Endothelial cell (in vitro differentiated cells): ENCODE measurements around the gene SPAG17. TPM values are rescaled to one million over a fixed set of nuclear protein-coding genes. Genes with fewer than 3 reads are reported as not detected.

ENCODE experiments used
- DNase-seq: peaks from one replicate; pipeline ENCODE4 v3.0.0; 2021; ENCODE audit warnings: low spot score
- H3K27ac Mint-ChIP-seq: one replicate; pipeline ENCODE4 v1.8.0; 2021; ENCODE audit warnings: mixed read lengths, inconsistent platforms; ENCODE audit not compliant: unreplicated experiment
- H3K27me3 Mint-ChIP-seq: one replicate; pipeline ENCODE4 v1.8.0; 2021; ENCODE audit warnings: mild to moderate bottlenecking, moderate library complexity, mixed read lengths, inconsistent platforms; ENCODE audit not compliant: unreplicated experiment
- H3K36me3 Mint-ChIP-seq: one replicate; pipeline ENCODE4 v1.8.0; 2021; ENCODE audit warnings: mild to moderate bottlenecking, low read depth, mixed read lengths, inconsistent platforms; ENCODE audit not compliant: unreplicated experiment
- H3K4me1 Mint-ChIP-seq: one replicate; pipeline ENCODE4 v1.8.0; 2021; ENCODE audit warnings: mild to moderate bottlenecking, mixed read lengths, inconsistent platforms; ENCODE audit not compliant: unreplicated experiment
- H3K4me3 Mint-ChIP-seq: one replicate; pipeline ENCODE4 v1.8.0; 2021; ENCODE audit warnings: mild to moderate bottlenecking, mixed read lengths, inconsistent platforms; ENCODE audit not compliant: unreplicated experiment
- H3K9me3 Mint-ChIP-seq: one replicate; pipeline ENCODE4 v1.8.0; 2021; ENCODE audit warnings: mixed read lengths, inconsistent platforms; ENCODE audit not compliant: unreplicated experiment
- CTCF ChIP-seq: fragments of 200-600 bp; sonication (generic); IDR thresholded peaks from one replicate; pipeline ENCODE4 v1.5.0; 2021; ENCODE audit warnings: antibody characterized with exemption; ENCODE audit not compliant: unreplicated experiment
- total RNA-seq: library from RNA; stranded (reverse); fragmentation: NEBNext Ultra II Directional; extraction: Animal tissue kit (Norgen Biotek cat#: 25700); gene quantifications from one replicate; pipeline ENCODE4 v1.2.1, GENCODE V29; 2021; ENCODE audit not compliant: unreplicated experiment

Gene SPAG17
- total RNA-seq, 1 donor from 2014 or later, result 9.5 TPM

GRCh38 chr1:118049981-118050380 lies 135.0 kb downstream of the SPAG17 start:
- TF ChIP-seq CTCF, result no peak
- H3K4me1 Mint-ChIP-seq, result no peaks in the 10 kb centered on the region
- no peak overlapping the region for H3K27ac Mint-ChIP-seq
- no peak for DNase-seq
- H3K9me3 Mint-ChIP-seq, result no peaks in the 10 kb centered on the region
- no peaks in the 10 kb centered on the region for H3K27me3 Mint-ChIP-seq
- no peaks in the 10 kb centered on the region for H3K36me3 Mint-ChIP-seq
- no peak overlapping the region for H3K4me3 Mint-ChIP-seq

- H3K4me1 Mint-ChIP-seq, result peaks cover 5% of the 10 kb centered on the region
- H3K36me3 Mint-ChIP-seq, result no peaks in the 10 kb centered on the region
- H3K9me3 Mint-ChIP-seq, result no peaks in the 10 kb centered on the region
- H3K27me3 Mint-ChIP-seq, result no peaks in the 10 kb centered on the region
- TF ChIP-seq CTCF, result no peak
- no peak overlapping the region for H3K27ac Mint-ChIP-seq
- DNase-seq, result no peak
- H3K4me3 Mint-ChIP-seq, result no peak overlapping the region
Measured at GRCh38 chr1:118047650-118048224, 137.3 kb downstream of the SPAG17 start.

GRCh38 chr1:118047006-118047649 lies 137.9 kb downstream of the SPAG17 start:
- H3K27ac Mint-ChIP-seq, result no peak overlapping the region
- DNase-seq, result no peak
- H3K4me3 Mint-ChIP-seq, result no peak overlapping the region
- no peaks in the 10 kb centered on the region for H3K36me3 Mint-ChIP-seq
- no peak for TF ChIP-seq CTCF
- peaks cover 5% of the 10 kb centered on the region for H3K4me1 Mint-ChIP-seq
- H3K9me3 Mint-ChIP-seq, result no peaks in the 10 kb centered on the region
- H3K27me3 Mint-ChIP-seq, result no peaks in the 10 kb centered on the region

GRCh38 chr1:118043624-118044023 lies 141.4 kb downstream of the SPAG17 start:
- TF ChIP-seq CTCF, result no peak
- Mint-ChIP-seq H3K4me1 (peaks cover 5% of the 10 kb centered on the region), H3K4me3 (no peak overlapping the region), H3K9me3 (no peaks in the 10 kb centered on the region), H3K27me3 (no peaks in the 10 kb centered on the region), H3K27ac (no peak overlapping the region), H3K36me3 (no peaks in the 10 kb centered on the region)
- DNase-seq, result no peak

GRCh38 chr1:118042501-118042900 lies 142.5 kb downstream of the SPAG17 start:
- H3K4me3 Mint-ChIP-seq, result no peak overlapping the region
- DNase-seq, result no peak
- TF ChIP-seq CTCF, result no peak
- H3K27me3 Mint-ChIP-seq, result peaks cover 1% of the 10 kb centered on the region
- no peak overlapping the region for H3K27ac Mint-ChIP-seq
- H3K9me3 Mint-ChIP-seq, result no peaks in the 10 kb centered on the region
- peaks cover 5% of the 10 kb centered on the region for H3K4me1 Mint-ChIP-seq
- no peaks in the 10 kb centered on the region for H3K36me3 Mint-ChIP-seq
